Immature natural killer cell (primary cell): ENCODE data around the gene LRRC31. TPM values are rescaled to one million over a fixed set of nuclear protein-coding genes. Genes with fewer than 3 reads are reported as not detected.

Source experiments
- DNase-seq, 3 donors: peaks; one replicate each; pipeline ENCODE4 v3.0.0; 2022; ENCODE audit warnings: mixed read lengths in 1 of 3
- H3K27ac Mint-ChIP-seq, 6 donors: one replicate each; pipeline ENCODE4 v1.8.0; 2020; ENCODE audit warnings: mixed read lengths in 6 of 6, mild to moderate bottlenecking in 5 of 6, inconsistent platforms in 4 of 6, moderate library complexity in 3 of 6
- H3K27me3 Mint-ChIP-seq, 3 donors: one replicate each; pipeline ENCODE4 v1.8.0; 2020 to 2021; ENCODE audit warnings: low read depth in 3 of 3, mild to moderate bottlenecking in 3 of 3, mixed read lengths in 3 of 3, moderate library complexity in 3 of 3, inconsistent platforms in 1 of 3
- H3K36me3 Mint-ChIP-seq, 3 donors: one replicate each; pipeline ENCODE4 v1.8.0; 2020; ENCODE audit warnings: mixed read lengths in 3 of 3, inconsistent platforms in 2 of 3, mild to moderate bottlenecking in 2 of 3
- H3K4me1 Mint-ChIP-seq, 2 donors: one replicate each; pipeline ENCODE4 v1.8.0; 2020; ENCODE audit warnings: inconsistent platforms in 2 of 2, mild to moderate bottlenecking in 2 of 2, mixed read lengths in 2 of 2, moderate library complexity in 1 of 2
- H3K4me3 Mint-ChIP-seq, 5 donors: one replicate each; pipeline ENCODE4 v1.8.0; 2020; ENCODE audit warnings: mild to moderate bottlenecking in 5 of 5, mixed read lengths in 5 of 5, inconsistent platforms in 3 of 5, moderate library complexity in 3 of 5
- H3K9me3 Mint-ChIP-seq, 6 donors: one replicate each; pipeline ENCODE4 v1.8.0; 2020; ENCODE audit warnings: mild to moderate bottlenecking in 6 of 6, mixed read lengths in 6 of 6, inconsistent platforms in 4 of 6, moderate library complexity in 3 of 6
- polyA plus RNA-seq, 3 donors: library from polyadenylated mRNA; unstranded; fragments of 300-500 nt; fragmentation: Illumina TruSeq; gene quantifications; one replicate each; pipeline ENCODE4 v1.2.3, GENCODE V29; 2021

LRRC31 gene
- polyA plus RNA-seq = not detected

- Mint-ChIP-seq H3K9me3 (no peaks in the 10 kb centered on the region), H3K36me3 (no peaks in the 10 kb centered on the region), H3K4me1 (no peaks in the 10 kb centered on the region), H3K27ac (no peak within 1 kb of the TSS), H3K4me3 (no peak within 1 kb of the TSS), H3K27me3 (peaks cover 0 to 10% (median under 1%) of the 10 kb centered on the region in 3 donors)
- no peak for DNase-seq
These were observed at the start of gene LRRC31 for GRCh38 chr3:169869484-169870220. LRRC31 (minus strand) TSS chr3:169869935; CDS start chr3:169869807, 128 bp downstream.

- Mint-ChIP-seq H3K36me3 (no peaks in the 10 kb centered on the region), H3K27me3 (peaks cover 0 to 4% (median 0%) of the 10 kb centered on the region in 3 donors)
These were observed 44.6 kb upstream of the LRRC31 start for GRCh38 chr3:169914321-169914720.

GRCh38 chr3:169913323-169913722 lies 43.6 kb upstream of the LRRC31 start:
- no peak for DNase-seq
- no peak overlapping the region for H3K27ac Mint-ChIP-seq
- no peaks in the 10 kb centered on the region for H3K36me3 Mint-ChIP-seq
- no peaks in the 10 kb centered on the region for H3K4me1 Mint-ChIP-seq
- peaks cover 0 to 4% (median 0%) of the 10 kb centered on the region in 3 donors for H3K27me3 Mint-ChIP-seq
- no peak overlapping the region for H3K4me3 Mint-ChIP-seq
- peaks cover 0 to 3% (median 0%) of the 10 kb centered on the region in 6 donors for H3K9me3 Mint-ChIP-seq

More at GRCh38 chr3:169914321-169914720, 44.6 kb upstream of the LRRC31 start:
- H3K27ac Mint-ChIP-seq = no peak overlapping the region
- peaks cover 0 to 3% (median 0%) of the 10 kb centered on the region in 6 donors for H3K9me3 Mint-ChIP-seq
- DNase-seq = no peak
- H3K4me3 Mint-ChIP-seq = no peak overlapping the region
- H3K4me1 Mint-ChIP-seq = no peaks in the 10 kb centered on the region

GRCh38 chr3:169911272-169911671 lies 41.5 kb upstream of the LRRC31 start, which contains the start of gene SAMD7:
SAMD7 (plus strand) TSS chr3:169911572; CDS start chr3:169919499, 7,927 bp downstream.
- no peaks in the 10 kb centered on the region for H3K36me3 Mint-ChIP-seq
- no peaks in the 10 kb centered on the region for H3K4me1 Mint-ChIP-seq
- H3K9me3 Mint-ChIP-seq = no peaks in the 10 kb centered on the region
- peaks cover 0 to 7% (median 1%) of the 10 kb centered on the region in 3 donors for H3K27me3 Mint-ChIP-seq
- H3K4me3 Mint-ChIP-seq = no peak within 1 kb of the TSS
- no peak within 1 kb of the TSS for H3K27ac Mint-ChIP-seq
- no peak for DNase-seq

GRCh38 chr3:169907944-169908343 lies 38.2 kb upstream of the LRRC31 start:
- H3K36me3 Mint-ChIP-seq = peaks cover 0 to 4% (median 0%) of the 10 kb centered on the region in 3 donors
- H3K27me3 Mint-ChIP-seq = peaks cover 0 to 8% (median 4%) of the 10 kb centered on the region in 3 donors
- H3K4me3 Mint-ChIP-seq = no peak overlapping the region
- DNase-seq = no peak
- H3K4me1 Mint-ChIP-seq = no peaks in the 10 kb centered on the region
- H3K27ac Mint-ChIP-seq = no peak overlapping the region
- peaks cover 0 to 5% (median 0%) of the 10 kb centered on the region in 6 donors for H3K9me3 Mint-ChIP-seq

GRCh38 chr3:169907476-169907875 lies 37.7 kb upstream of the LRRC31 start:
- no peak for DNase-seq
- H3K27ac Mint-ChIP-seq = no peak overlapping the region
- peaks cover 0 to 4% (median 0%) of the 10 kb centered on the region in 3 donors for H3K36me3 Mint-ChIP-seq
- H3K4me1 Mint-ChIP-seq = no peaks in the 10 kb centered on the region
- peaks cover 0 to 8% (median 5%) of the 10 kb centered on the region in 3 donors for H3K27me3 Mint-ChIP-seq
- no peak overlapping the region for H3K4me3 Mint-ChIP-seq
- peaks cover 0 to 5% (median under 1%) of the 10 kb centered on the region in 6 donors for H3K9me3 Mint-ChIP-seq

GRCh38 chr3:169905404-169905803 lies 35.7 kb upstream of the LRRC31 start:
- no peak overlapping the region for H3K27ac Mint-ChIP-seq
- H3K27me3 Mint-ChIP-seq = peaks cover 0 to 8% (median 6%) of the 10 kb centered on the region in 3 donors
- no peak for DNase-seq
- no peak overlapping the region for H3K4me3 Mint-ChIP-seq
- no peaks in the 10 kb centered on the region for H3K4me1 Mint-ChIP-seq
- H3K36me3 Mint-ChIP-seq = peaks cover 0 to 4% (median 4%) of the 10 kb centered on the region in 3 donors
- H3K9me3 Mint-ChIP-seq = peaks cover 4 to 17% (median 12%) of the 10 kb centered on the region in 6 donors

- no peak overlapping the region for H3K27ac Mint-ChIP-seq
- peaks cover 4 to 23% (median 15%) of the 10 kb centered on the region in 6 donors for H3K9me3 Mint-ChIP-seq
- H3K36me3 Mint-ChIP-seq = peaks cover 0 to 4% (median 4%) of the 10 kb centered on the region in 3 donors
- peaks cover 0 to 6% (median 5%) of the 10 kb centered on the region in 3 donors for H3K27me3 Mint-ChIP-seq
- no peak overlapping the region for H3K4me3 Mint-ChIP-seq
- H3K4me1 Mint-ChIP-seq = no peaks in the 10 kb centered on the region
- no peak for DNase-seq
These were observed 31.7 kb upstream of the LRRC31 start for GRCh38 chr3:169901453-169901852.

GRCh38 chr3:169897284-169897683 lies 27.5 kb upstream of the LRRC31 start:
- H3K4me1 Mint-ChIP-seq = no peaks in the 10 kb centered on the region

GRCh38 chr3:169895072-169895471 lies 25.3 kb upstream of the LRRC31 start:
- no peaks in the 10 kb centered on the region for H3K4me1 Mint-ChIP-seq
- H3K9me3 Mint-ChIP-seq = peaks cover 0 to 3% (median 1%) of the 10 kb centered on the region in 6 donors
- no peak overlapping the region for H3K27ac Mint-ChIP-seq
- H3K4me3 Mint-ChIP-seq = no peak overlapping the region
- peaks cover 0 to 13% (median 2%) of the 10 kb centered on the region in 3 donors for H3K27me3 Mint-ChIP-seq
- DNase-seq = no peak
- H3K36me3 Mint-ChIP-seq = no peaks in the 10 kb centered on the region

More at GRCh38 chr3:169897284-169897683, 27.5 kb upstream of the LRRC31 start:
- Mint-ChIP-seq H3K27ac (no peak overlapping the region), H3K9me3 (peaks cover 4 to 18% (median 13%) of the 10 kb centered on the region in 6 donors), H3K27me3 (peaks cover 0 to 9% (median 2%) of the 10 kb centered on the region in 3 donors), H3K4me3 (no peak overlapping the region), H3K36me3 (peaks cover 0 to 4% (median 0%) of the 10 kb centered on the region in 3 donors)
- DNase-seq = no peak

- Mint-ChIP-seq H3K4me1 (no peaks in the 10 kb centered on the region), H3K27ac (no peak overlapping the region), H3K36me3 (no peaks in the 10 kb centered on the region), H3K4me3 (no peak overlapping the region), H3K9me3 (no peaks in the 10 kb centered on the region), H3K27me3 (peaks cover 0 to 11% (median 2%) of the 10 kb centered on the region in 3 donors)
- DNase-seq = no peak
These were observed 24.4 kb upstream of the LRRC31 start for GRCh38 chr3:169894110-169894509.

GRCh38 chr3:169891886-169892285 lies 22.2 kb upstream of the LRRC31 start:
- no peaks in the 10 kb centered on the region for H3K36me3 Mint-ChIP-seq
- DNase-seq = no peak
- no peaks in the 10 kb centered on the region for H3K9me3 Mint-ChIP-seq
- no peaks in the 10 kb centered on the region for H3K4me1 Mint-ChIP-seq
- no peak overlapping the region for H3K27ac Mint-ChIP-seq
- H3K4me3 Mint-ChIP-seq = no peak overlapping the region
- H3K27me3 Mint-ChIP-seq = peaks cover 0 to 10% (median 2%) of the 10 kb centered on the region in 3 donors

- H3K36me3 Mint-ChIP-seq = no peaks in the 10 kb centered on the region
- no peaks in the 10 kb centered on the region for H3K9me3 Mint-ChIP-seq
- H3K27me3 Mint-ChIP-seq = peaks cover 0 to 3% (median 2%) of the 10 kb centered on the region in 3 donors
- H3K4me3 Mint-ChIP-seq = no peak overlapping the region
- no peak overlapping the region for H3K27ac Mint-ChIP-seq
- no peaks in the 10 kb centered on the region for H3K4me1 Mint-ChIP-seq
- DNase-seq = no peak
These were observed 16.9 kb upstream of the LRRC31 start for GRCh38 chr3:169886671-169887070.

GRCh38 chr3:169880576-169881250 lies 11.0 kb upstream of the LRRC31 start:
- Mint-ChIP-seq H3K4me1 (no peaks in the 10 kb centered on the region), H3K27me3 (peaks cover 0 to 4% (median 0%) of the 10 kb centered on the region in 3 donors), H3K4me3 (no peak overlapping the region), H3K9me3 (no peaks in the 10 kb centered on the region), H3K36me3 (no peaks in the 10 kb centered on the region), H3K27ac (no peak overlapping the region)
- no peak for DNase-seq
